NB4 (cell line): Measurements from ENCODE around the gene ATF7IP2.

Experiments used
- CTCF ChIP-seq: IDR thresholded peaks from one replicate; pipeline ENCODE4 v1.5.1; 2012; ENCODE audit warnings: low read depth, low read length
- MAX ChIP-seq: IDR thresholded peaks from 2 replicates; pipeline ENCODE4 v1.6.1; 2011; ENCODE audit warnings: low read depth, low read length
- MYC ChIP-seq: IDR thresholded peaks from 2 replicates; pipeline ENCODE4 v1.6.1; 2011; ENCODE audit warnings: low read depth, low read length
- POLR2A ChIP-seq: IDR thresholded peaks from 2 replicates; pipeline ENCODE4 v1.6.1; 2011; ENCODE audit warnings: mild to moderate bottlenecking; ENCODE audit not compliant: insufficient read length; ENCODE audit errors: extremely low read depth

GRCh38 chr16:10511829-10512228, 126.0 kb downstream of the ATF7IP2 start:
- no peak for TF ChIP-seq CTCF
- TF ChIP-seq POLR2A, result no peak
- no peak for TF ChIP-seq MYC
- no peak for TF ChIP-seq MAX
